Endothelial cell of umbilical vein (primary cell): ENCODE data around the gene DDRGK1. TPM values are rescaled to one million over a fixed set of nuclear protein-coding genes. Genes with fewer than 3 reads are reported as not detected.

Experiments
- BruUV-seq: library from RNA; stranded (reverse); fragments of 400-500 nt; replicated peaks from 2 replicates; lab custom pipeline; 2021; lab: Mats Ljungman, UMichigan
- CTCF ChIA-PET: fragments of 300-600, 350-600 bp; sonication (Branson Sonifier 250); formaldehyde crosslinking; loops from one replicate; lab custom pipeline; 2021; ENCODE audit warnings: antibody characterized with exemption, inconsistent platforms; lab: Charles Lee
- POLR2A ChIA-PET: fragments of 300-600, 350-600 bp; sonication (Branson Sonifier 250); formaldehyde crosslinking; loops from one replicate; lab custom pipeline; 2021; ENCODE audit warnings: antibody characterized with exemption, inconsistent platforms; lab: Charles Lee
- DNase-seq: peaks from one replicate; pipeline ENCODE4 v3.0.0-alpha.2; 2011; ENCODE audit warnings: low read depth, low spot score
- FAIRE-seq: peaks from 2 replicates; lab custom pipeline; 2011; peaks lifted over from hg19 to GRCh38; lab: Jason Lieb, UNC
- H2AFZ ChIP-seq: 2 replicates; pipeline ENCODE4 v1.6.0; 2012; ENCODE audit warnings: low read depth, low read length, control low read depth, inconsistent platforms
- H3K27ac ChIP-seq: 2 replicates; pipeline ENCODE4 v1.5.1; 2011; ENCODE audit warnings: low read depth, mild to moderate bottlenecking, control low read depth, low read length, moderate library complexity; ENCODE audit not compliant: insufficient read depth
- H3K27me3 ChIP-seq, 2 experiments: 2 replicates each; pipeline versions ENCODE4 v1.6.0 to v1.6.1; 2011; ENCODE audit warnings: low read length in 2 of 2, mixed read lengths in 1 of 2; ENCODE audit not compliant: control insufficient read depth in 2 of 2, insufficient read depth in 2 of 2
- H3K36me3 ChIP-seq, 2 experiments: 2 replicates in 1 of 2; 3 replicates in 1 of 2; pipeline ENCODE4 v1.5.1; 2011; ENCODE audit warnings: low read length in 2 of 2, mild to moderate bottlenecking in 1 of 2, moderate library complexity in 1 of 2; ENCODE audit not compliant: control insufficient read depth in 2 of 2, insufficient read depth in 2 of 2; ENCODE audit errors: extremely low read depth in 1 of 2
- H3K4me1 ChIP-seq: 3 replicates; pipeline ENCODE4 v1.5.1; 2011; ENCODE audit warnings: mild to moderate bottlenecking, low read length; ENCODE audit not compliant: control insufficient read depth, insufficient read depth; ENCODE audit errors: extremely low read depth
- H3K4me2 ChIP-seq: 2 replicates; pipeline ENCODE4 v1.6.1; 2011; ENCODE audit warnings: low read length, control low read depth, mixed read lengths; ENCODE audit not compliant: insufficient read depth
- H3K4me3 ChIP-seq, 3 experiments: fragments of 200-600 bp in 1 of 3; sonication (generic), shearing (Covaris generic) in 1 of 3; replicated peaks in 1 of 3; 2 replicates each; pipeline ENCODE4 v1.5.1; 2011 to 2016; ENCODE audit warnings: control low read depth in 3 of 3, low read length in 3 of 3, mild to moderate bottlenecking in 2 of 3, inconsistent platforms in 1 of 3, low read depth in 1 of 3, moderate library complexity in 1 of 3; ENCODE audit not compliant: insufficient read depth in 1 of 3
- H3K79me2 ChIP-seq: 2 replicates; pipeline ENCODE4 v1.6.0; 2012; ENCODE audit warnings: low read length, inconsistent platforms; ENCODE audit not compliant: control insufficient read depth, insufficient read depth
- H3K9ac ChIP-seq: replicated peaks from 2 replicates; pipeline ENCODE3; 2011; ENCODE audit warnings: low read length, control low read depth; ENCODE audit not compliant: insufficient read depth; ENCODE audit errors: extremely low read depth
- H3K9me1 ChIP-seq: replicated peaks from 3 replicates; pipeline ENCODE4 v1.6.0; 2011; ENCODE audit warnings: mild to moderate bottlenecking, low read length; ENCODE audit not compliant: control insufficient read depth, insufficient read depth; ENCODE audit errors: extremely low read depth
- H3K9me3 ChIP-seq: replicated peaks from 2 replicates; pipeline ENCODE4 v1.5.1; 2012; ENCODE audit warnings: low read length, inconsistent platforms; ENCODE audit not compliant: control insufficient read depth, insufficient read depth
- H4K20me1 ChIP-seq: replicated peaks from 2 replicates; pipeline ENCODE3; 2011; ENCODE audit warnings: mild to moderate bottlenecking, low read length; ENCODE audit not compliant: control insufficient read depth, insufficient read depth; ENCODE audit errors: extremely low read depth
- EZH2 ChIP-seq: IDR thresholded peaks from 2 replicates; pipeline ENCODE4 v1.6.1; 2012; ENCODE audit warnings: borderline replicate concordance, low read depth, mild to moderate bottlenecking, moderate library complexity, low read length, inconsistent platforms; ENCODE audit not compliant: severe bottlenecking
- MAX ChIP-seq: IDR thresholded peaks from 2 replicates; pipeline ENCODE4 v1.6.1; 2011; ENCODE audit not compliant: insufficient read depth, insufficient read length
- MYC ChIP-seq: IDR thresholded peaks from one replicate; pipeline ENCODE4 v1.6.1; 2011; ENCODE audit warnings: mild to moderate bottlenecking, low read depth, low read length
- dilution Hi-C: fragments of 300-500 bp; cut with MboI; formaldehyde crosslinking; loops from one replicate; pipeline ENCODE4 v1.15.0; 2019; ENCODE audit warnings: low sequenced_read_pairs; ENCODE audit not compliant: extremely low pct_ligation_motif_present
- intact Hi-C: fragments of 100-400 bp; cut with micrococcal nuclease; formaldehyde crosslinking; loops from one replicate; pipeline ENCODE4 v1.10.0; 2022
- polyA plus RNA-seq, 4 experiments: library from polyadenylated mRNA; depleted of rRNA in 3 of 4; stranded (reverse) in 3 of 4; unstranded in 1 of 4; fragments of >200 nt; gene quantifications; 2 replicates each; pipeline versions ENCODE4 v1.2.1 to v1.2.3, GENCODE V29; 2011 to 2012; ENCODE audit warnings: missing spikeins in 1 of 4
- total RNA-seq: library from RNA; stranded (reverse); gene quantifications from 2 replicates; pipeline ENCODE4 v1.2.3, GENCODE V29; 2021

DDRGK1 gene
- total and polyA plus RNA-seq, 2 donors (not counting 3 experiments of a cell fraction or from before 2014, with no cell fraction given): 48.5 to 54.0 TPM

- Histone ChIP-seq H4K20me1 (no peaks in the 10 kb centered on the region), H3K4me1 (no peaks in the 10 kb centered on the region), H3K27me3 (no peaks in the 10 kb centered on the region), H3K9me1 (no peaks in the 10 kb centered on the region), H3K4me2 (no peak overlapping the region), H3K9ac (no peak overlapping the region), H3K36me3 (no peaks in the 10 kb centered on the region), H3K79me2 (no peaks in the 10 kb centered on the region), H3K27ac (no peak overlapping the region), H3K9me3 (no peaks in the 10 kb centered on the region), H3K4me3 (no peak overlapping the region), H2AFZ (no peak overlapping the region)
- DNase-seq (no peak), FAIRE-seq (no peak)
- dilution Hi-C loops (no loop called here), intact Hi-C loops (no loop called here)
- CTCF ChIA-PET: no interaction called here
- POLR2A ChIA-PET: no interaction called here
- TF ChIP-seq EZH2: no peak
- no peak for TF ChIP-seq MYC
- TF ChIP-seq MAX: no peak
- no TSS peak for BruUV-seq
Observed at GRCh38 chr20:3228750-3229032, 24.2 kb upstream of the DDRGK1 start.

- no peaks in the 10 kb centered on the region for H4K20me1 ChIP-seq
- H3K79me2 ChIP-seq: no peaks in the 10 kb centered on the region
- no peaks in the 10 kb centered on the region for H3K27me3 ChIP-seq
- no TSS peak for BruUV-seq
- CTCF ChIA-PET: interaction anchor here (0.5 kb wide), 1 partner anchor 30 kb away, joined by 3 read pairs; no protein-coding TSS in a partner anchor
- H3K4me1 ChIP-seq: no peaks in the 10 kb centered on the region
- POLR2A ChIA-PET: no interaction called here
- intact Hi-C loops (no loop called here), dilution Hi-C loops (no loop called here)
- no peak for TF ChIP-seq EZH2
- H3K9me1 ChIP-seq: no peaks in the 10 kb centered on the region
- no peak overlapping the region for H3K4me3 ChIP-seq
- no peaks in the 10 kb centered on the region for H3K9me3 ChIP-seq
- no peak for FAIRE-seq
- no peak overlapping the region for H3K4me2 ChIP-seq
- H3K27ac ChIP-seq: no peak overlapping the region
- H3K9ac ChIP-seq: no peak overlapping the region
- no peaks in the 10 kb centered on the region for H3K36me3 ChIP-seq
- DNase-seq: no peak
- H2AFZ ChIP-seq: no peak overlapping the region
Observed at GRCh38 chr20:3227936-3228749, 23.7 kb upstream of the DDRGK1 start.
